GM10266 (cell line): ENCODE measurements around the gene TMEM176B.

ENCODE experiments used
- DNase-seq: peaks from one replicate; pipeline ENCODE4 v3.0.0; 2012; ENCODE audit errors: extremely low spot score
- CTCF ChIP-seq: IDR thresholded peaks from 2 replicates; pipeline ENCODE4 v1.5.1; 2012; ENCODE audit warnings: mild to moderate bottlenecking, low read depth; ENCODE audit not compliant: control insufficient read depth, insufficient read depth; ENCODE audit errors: missing control alignments

The TMEM176B gene

GRCh38 chr7:150746921-150747320 is 53.2 kb downstream of the TMEM176B start:
- no peak for DNase-seq
- TF ChIP-seq CTCF: no peak

- TF ChIP-seq CTCF: no peak
- DNase-seq: no peak
These were observed 54.3 kb downstream of the TMEM176B start for GRCh38 chr7:150745876-150746275.

- TF ChIP-seq CTCF: no peak
- no peak for DNase-seq
These were observed 55.1 kb downstream of the TMEM176B start for GRCh38 chr7:150745086-150745485.

GRCh38 chr7:150744041-150744656 is 56.0 kb downstream of the TMEM176B start:
- no peak for DNase-seq
- TF ChIP-seq CTCF: no peak

GRCh38 chr7:150742286-150742968 is 57.7 kb downstream of the TMEM176B start:
- no peak for TF ChIP-seq CTCF
- DNase-seq: no peak
